Fibroblast of skin of back (primary cell): ENCODE data around the gene CPVL.

ENCODE experiments used
- DNase-seq: peaks from one replicate; pipeline ENCODE4 v3.0.0-alpha.2; 2013

CPVL gene

DNA sequence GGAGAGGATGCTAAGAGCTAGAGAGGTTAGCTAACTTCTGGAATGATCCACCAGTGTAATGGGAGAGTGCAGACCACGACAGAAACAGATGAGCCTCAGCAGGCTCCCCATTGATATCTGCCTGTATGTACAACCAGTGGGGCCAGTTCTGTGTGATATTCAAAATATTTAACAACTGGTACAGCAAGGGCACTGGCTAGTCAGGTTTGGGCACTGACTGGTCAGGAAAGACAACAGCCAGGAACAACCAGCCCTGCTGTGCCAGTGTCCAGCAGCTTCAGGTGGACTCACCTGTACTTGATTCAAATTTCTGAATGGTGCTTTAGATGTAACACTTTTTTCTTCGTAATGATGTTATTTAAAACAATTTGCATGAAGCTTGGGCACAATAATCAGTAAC is 182.3 kb downstream of the CPVL start:
- DNase-seq, result no peak

DNA sequence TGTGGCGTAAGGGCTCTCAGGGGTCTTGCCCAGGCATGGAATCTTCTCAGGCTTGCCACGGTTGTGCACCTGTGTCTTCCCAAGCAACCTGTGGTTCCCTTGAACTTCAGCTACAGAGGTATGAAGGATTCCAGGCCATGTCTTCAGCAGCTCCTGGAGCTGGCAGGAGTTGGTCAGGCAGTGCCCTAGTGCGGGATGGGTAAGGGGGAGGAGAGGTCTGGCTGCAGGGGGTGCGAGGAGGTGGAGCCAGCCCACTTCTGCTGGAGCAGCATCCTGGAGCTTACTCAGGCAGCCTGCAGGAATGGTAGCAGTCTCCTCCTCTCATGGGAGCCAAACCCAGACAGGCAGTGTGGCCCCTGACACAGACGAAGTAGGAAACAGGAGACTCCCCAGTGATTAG is 184.4 kb downstream of the CPVL start:
- no peak for DNase-seq

DNA sequence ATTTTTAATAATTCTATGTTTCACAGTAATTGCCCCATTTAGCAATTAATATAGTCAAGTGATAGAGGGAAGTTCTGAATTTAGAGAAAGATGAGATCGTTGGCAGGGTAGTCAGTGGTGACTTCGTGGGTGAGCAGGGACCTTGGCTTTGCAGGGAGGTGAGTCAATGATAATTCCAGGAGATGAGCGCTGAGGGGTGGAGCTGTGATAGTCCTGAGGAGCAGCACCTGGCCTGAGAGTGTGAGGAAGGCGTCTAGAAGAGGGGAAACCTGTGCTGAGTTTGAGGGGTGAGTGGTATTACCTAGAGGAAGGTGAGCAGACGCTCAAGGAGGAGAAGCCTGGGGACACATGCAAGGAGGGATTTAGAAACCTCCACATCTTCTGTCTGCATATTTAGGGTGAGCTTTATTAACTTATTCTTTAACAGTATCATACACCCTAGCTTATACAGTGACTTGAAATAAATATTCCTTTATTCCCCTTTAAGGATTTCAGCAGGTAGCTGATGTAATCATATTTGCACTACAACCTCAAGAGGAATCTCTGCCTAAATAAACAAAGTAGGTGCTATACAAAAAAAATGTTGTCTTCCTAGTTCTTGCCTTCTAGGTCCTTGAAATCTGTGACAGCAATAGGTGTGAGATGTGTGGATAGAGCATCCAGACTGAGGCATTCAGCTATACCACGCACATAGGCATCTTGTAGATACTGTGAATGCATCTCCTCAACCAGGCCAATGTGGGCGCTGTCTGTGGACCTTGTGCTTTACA is 186.1 kb downstream of the CPVL start:
- DNase-seq, result no peak

DNA sequence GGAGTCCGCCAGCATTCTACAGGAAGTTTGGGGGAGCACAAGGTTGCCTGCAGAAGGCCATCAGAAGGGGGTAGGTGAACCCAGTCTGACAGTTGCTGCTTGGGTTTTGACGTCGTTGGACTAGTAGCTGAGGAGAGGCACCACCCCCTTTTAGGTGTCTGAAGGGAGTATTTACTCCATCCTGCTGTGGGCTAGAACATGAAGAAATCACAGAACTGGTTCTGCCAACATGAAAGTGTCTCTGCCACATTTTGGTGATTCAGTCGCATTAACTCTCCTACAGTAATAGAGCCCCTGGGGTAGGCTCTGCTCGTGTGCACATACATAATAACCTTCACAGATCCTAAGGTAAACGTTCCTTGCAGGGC is 187.4 kb downstream of the CPVL start:
- no peak for DNase-seq

DNA sequence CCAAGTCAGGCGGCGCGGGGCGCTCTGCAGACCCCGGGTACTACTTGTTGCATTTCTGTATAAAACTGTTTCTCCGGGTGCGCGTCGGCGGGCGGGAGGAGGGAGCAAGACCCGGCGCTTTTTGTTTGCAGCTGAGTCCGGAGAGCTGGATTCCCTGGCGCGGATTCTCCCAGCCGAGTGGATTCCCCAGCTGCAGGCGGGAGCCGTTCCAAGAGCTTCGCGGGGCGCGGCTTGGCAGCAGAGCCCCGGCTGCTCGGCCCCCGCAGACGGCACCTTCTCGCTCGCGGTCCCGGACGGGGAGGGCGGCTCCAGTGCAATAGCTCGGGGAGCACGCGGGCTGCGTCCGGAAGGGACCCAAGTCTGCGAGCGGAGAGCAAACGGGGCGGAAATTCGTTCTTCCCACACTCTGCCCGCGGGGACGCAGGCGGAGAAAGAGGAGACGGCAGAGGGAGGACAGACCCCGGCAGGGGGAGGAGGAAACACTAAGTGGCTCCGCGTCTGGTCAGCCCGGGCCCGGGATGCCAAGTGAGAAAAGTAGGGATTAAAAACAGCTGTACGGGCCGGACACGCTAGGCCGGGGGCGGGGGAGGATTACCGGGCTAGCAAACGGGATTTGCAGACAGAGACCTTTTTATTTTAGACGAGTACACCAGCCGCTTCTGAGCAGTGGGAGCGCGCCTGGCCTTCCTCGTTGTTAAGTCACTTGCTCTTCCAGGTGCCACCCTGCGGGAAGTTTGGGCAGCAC is 187.9 kb downstream of the CPVL start, which contains the start of gene TRIL:
Gene TRIL (minus strand): TSS at position 96 of the 745 bp plus-strand sequence. CDS start 284 bp downstream, outside the sequence.
- peak; percentile 54 for DNase-seq

DNA sequence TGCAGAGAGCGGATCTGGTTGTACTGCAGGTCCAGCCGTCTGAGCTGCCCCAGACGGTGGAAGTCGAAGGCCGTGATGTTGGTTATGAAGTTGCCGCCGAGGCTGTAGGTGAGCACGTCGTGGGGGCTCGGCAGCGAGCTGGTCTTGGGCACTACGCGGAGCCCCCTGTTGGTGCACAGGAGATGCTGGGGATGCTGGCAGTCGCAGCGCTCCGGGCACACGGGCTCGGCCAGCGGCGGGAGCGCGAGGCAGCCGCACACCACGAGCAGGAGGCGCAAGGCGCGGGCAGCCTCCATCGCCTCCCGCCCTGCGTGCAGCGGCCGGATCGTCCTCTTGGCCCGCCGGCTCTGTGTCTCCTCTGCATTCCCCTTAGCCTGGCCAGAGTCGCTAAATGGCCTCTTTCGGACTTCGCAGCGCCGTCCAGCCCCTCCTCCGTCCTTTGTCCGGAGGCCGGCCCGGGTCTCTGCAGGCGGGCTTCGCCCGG is 188.5 kb downstream of the CPVL start:
- DNase-seq, result no peak

DNA sequence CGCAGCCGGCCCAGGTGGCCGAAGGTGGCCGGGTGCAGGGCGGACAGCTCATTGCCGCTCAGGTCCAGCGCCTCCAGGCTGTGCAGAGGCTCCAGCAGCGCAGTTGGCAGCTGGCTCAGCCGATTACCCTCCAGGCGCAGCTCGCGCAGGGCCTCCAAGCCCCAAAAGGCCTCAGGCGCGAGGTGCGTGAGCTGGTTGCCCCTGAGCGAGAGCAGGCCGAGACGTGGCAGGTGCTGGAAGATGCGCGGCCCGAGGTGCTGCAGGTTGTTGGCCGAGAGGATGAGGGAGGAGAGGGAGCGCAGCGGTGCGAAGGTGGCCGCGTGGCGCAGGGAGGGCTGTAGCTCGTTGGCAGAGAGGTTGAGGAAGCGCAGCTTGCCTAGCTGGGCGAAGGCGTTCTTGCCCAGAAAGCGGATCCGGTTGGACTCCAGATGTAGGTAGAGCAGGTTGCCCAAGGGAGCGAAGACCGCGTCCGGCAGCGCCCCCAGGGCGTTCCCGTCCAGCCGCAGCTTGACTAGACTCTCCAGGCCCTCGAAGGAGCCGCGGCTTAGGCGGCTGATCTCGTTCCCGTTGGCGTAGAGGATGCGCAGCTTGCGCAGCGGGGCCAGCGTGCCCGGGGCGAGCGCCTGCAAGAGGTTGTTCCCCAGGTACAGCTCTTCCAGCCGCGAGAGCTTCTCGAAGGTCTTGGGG is 189.1 kb downstream of the CPVL start:
- no peak for DNase-seq

DNA sequence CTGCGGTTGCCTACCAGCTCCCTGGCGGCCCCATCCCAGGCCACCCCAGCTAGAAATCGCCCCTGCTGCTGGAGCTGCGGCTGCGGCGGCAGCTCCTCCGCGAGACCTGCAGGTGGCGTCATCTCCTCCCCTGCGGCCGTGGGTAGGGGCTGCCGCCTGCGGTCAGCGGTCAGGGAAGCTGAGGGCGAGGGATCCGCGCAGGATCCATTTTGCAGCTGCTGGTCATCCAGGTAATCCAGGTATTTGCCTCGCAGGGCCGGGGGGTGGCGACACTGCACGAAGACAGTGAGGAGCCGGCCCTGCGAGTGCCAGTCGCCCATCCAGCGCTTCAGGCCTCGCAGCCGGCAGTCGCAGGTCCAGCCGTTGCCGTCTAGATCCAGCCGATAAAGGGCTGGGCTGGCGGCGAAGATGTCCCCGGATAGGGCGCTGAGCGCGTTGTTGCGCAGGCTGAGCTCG is 189.7 kb downstream of the CPVL start:
- DNase-seq, result peak; percentile 58

DNA sequence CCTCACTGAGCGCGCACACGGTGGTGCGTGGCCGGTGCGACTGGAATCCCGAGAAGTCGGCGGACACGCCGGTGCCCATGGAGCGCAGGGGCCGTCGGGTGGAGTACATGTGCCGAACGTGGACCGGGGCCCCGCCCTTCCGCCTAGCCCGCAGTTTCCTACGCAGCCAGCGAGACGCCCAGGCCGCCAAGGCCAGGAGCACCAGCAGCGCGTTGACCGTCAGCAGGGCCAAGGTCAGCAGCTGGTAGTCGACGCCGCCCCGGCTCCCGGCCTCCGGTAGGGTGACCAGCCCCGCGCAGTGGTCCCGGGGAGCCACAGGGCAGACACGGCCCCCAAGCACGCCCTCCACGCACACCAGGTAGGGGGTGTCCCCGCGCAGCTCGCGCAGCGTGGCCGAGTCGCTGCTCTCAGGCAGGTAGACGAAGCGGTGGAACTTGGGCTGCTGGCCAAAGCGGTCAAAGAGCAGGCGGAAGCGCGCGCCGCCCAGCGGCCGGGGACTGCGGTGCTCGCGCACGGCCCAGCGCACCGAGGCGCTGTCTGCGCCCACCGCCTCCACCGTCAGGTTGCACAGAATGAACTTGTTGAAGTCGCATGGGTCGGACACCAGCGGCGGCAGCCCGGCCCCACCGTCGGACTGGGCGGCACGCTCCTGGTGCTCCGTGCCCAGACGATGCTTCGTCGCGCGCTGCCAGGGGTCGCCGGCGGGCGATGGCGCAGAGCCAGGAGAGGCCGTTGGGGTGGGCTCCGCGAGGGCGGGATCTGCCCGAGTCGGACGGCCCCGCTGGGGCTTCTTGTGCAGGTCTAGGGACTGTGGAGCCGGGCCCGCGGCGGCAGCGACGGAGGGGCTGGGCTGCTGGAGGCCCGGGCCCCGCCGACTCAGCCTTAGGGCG is 190.4 kb downstream of the CPVL start:
- peak; percentile 54 for DNase-seq

DNA sequence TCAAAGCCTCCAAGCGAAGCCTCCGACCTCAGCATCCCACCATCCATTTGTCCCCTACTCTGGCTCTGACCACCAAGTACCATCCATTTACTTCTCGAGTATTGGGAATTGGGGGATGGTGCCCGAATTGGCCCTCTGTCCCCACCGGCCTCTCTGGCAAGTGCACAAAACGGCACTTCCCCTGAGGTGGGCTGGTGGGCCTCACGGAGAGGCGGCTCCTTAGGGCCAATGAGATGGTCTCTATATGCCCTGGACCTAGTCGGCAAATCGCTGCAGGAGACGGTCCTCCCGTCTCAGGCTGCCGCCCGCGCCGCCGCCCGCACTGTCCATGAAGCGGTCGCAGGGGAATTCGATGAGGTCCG is 191.0 kb downstream of the CPVL start:
- no peak for DNase-seq

DNA sequence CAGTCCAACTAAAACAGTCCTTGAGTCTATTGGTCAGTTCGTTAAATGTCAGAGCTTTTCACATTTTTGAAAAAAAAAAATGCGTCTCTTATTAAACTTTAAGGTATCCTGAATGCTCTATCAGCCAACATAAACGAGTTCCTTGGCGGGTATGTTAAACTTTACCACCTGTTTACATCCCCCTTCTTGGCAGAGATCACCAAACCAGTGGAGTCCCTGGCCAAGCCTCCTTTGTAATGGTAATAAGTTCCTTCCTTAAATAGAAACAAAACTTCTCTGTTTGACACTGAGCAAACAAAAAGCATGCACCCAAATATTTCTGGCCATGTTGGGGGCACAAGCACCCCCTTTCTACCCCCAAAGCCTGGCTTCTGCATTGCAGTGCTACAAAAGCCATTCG is 191.4 kb downstream of the CPVL start:
- no peak for DNase-seq

DNA sequence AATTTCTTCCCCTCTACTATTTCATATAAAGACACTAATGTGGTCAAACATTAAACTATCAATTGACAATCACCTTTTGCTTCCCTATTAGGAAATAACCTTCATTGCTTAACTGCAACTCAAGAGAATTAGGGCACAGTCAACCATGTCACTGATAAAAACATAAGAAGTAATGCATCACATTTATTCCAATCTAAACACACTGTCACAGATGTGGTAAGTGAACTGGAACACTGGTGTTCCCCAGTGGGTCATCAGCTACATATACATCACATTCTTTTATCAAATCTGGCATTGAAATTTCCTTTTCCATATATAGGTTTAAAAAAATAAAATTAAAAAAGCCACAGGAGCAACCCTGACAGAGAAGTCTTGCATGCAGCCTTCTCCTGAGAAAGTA is 191.9 kb downstream of the CPVL start:
- DNase-seq, result no peak

DNA sequence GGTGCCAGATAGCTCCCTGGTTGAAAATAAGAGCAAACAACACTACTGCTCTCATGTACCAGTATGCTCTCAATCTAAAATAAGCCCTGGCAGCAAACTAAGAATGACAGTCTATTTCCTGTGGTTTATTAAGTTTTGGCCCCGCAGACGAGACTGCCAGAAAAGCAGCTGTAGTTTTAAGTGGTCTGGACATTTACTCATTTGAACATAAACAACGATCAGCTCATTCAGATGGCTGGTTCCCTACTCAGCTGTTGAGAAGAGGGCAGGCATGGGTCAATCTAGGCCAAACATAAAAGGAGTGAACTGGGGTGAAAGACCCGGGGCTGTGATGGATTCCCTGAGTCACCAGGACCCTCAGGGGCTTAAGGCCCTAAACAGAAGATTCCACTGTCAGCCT is 192.7 kb downstream of the CPVL start:
- DNase-seq, result peak; percentile 50
